GM18907 (cell line): ENCODE results near the gene MAN1B1.
"Not testable (repeated sequence)": the region's sequence is repeated elsewhere in the genome, so short reads cannot be mapped to it uniquely, and the experiment has no call there.

Source experiments
- ATAC-seq: cut with Tn5 transposase; IDR thresholded peaks from one replicate; pipeline ENCODE4 v1.9.1; 2021; ENCODE audit warnings: mild to moderate bottlenecking, moderate library complexity; ENCODE audit not compliant: unreplicated experiment

MAN1B1 gene

GRCh38 chr9:137123468-137123837 lies 36.7 kb downstream of the MAN1B1 start:
- peak; percentile 56 for ATAC-seq

- ATAC-seq: not testable (repeated sequence)
These were observed 37.2 kb downstream of the MAN1B1 start for GRCh38 chr9:137123952-137124462.

- ATAC-seq: no peak
These were observed 40.0 kb downstream of the MAN1B1 start for GRCh38 chr9:137126786-137127185.

GRCh38 chr9:137127301-137128157 lies 40.7 kb downstream of the MAN1B1 start:
- no peak for ATAC-seq

- no peak for ATAC-seq
These were observed 41.5 kb downstream of the MAN1B1 start for GRCh38 chr9:137128158-137128861.

GRCh38 chr9:137128862-137129455 lies 42.2 kb downstream of the MAN1B1 start:
- peak; percentile 12 for ATAC-seq

- peak; percentile 81 for ATAC-seq
These were observed 42.8 kb downstream of the MAN1B1 start for GRCh38 chr9:137129456-137130175.

GRCh38 chr9:137130176-137130755 lies 43.5 kb downstream of the MAN1B1 start:
- peak; percentile 26 for ATAC-seq

- no peak for ATAC-seq
These were observed 47.4 kb downstream of the MAN1B1 start for GRCh38 chr9:137134191-137134590.

- ATAC-seq: not testable (repeated sequence)
These were observed 48.4 kb downstream of the MAN1B1 start for GRCh38 chr9:137135154-137135553.

- no peak for ATAC-seq
These were observed 49.6 kb downstream of the MAN1B1 start for GRCh38 chr9:137136261-137136880.

GRCh38 chr9:137136881-137137607 lies 50.3 kb downstream of the MAN1B1 start:
- no peak for ATAC-seq

- no peak for ATAC-seq
These were observed 51.4 kb downstream of the MAN1B1 start for GRCh38 chr9:137138058-137138721.

GRCh38 chr9:137138722-137139467 lies 52.1 kb downstream of the MAN1B1 start, which contains the start of gene GRIN1:
Gene GRIN1 (plus strand): TSS chr9:137139154. CDS start chr9:137139487, 333 bp downstream.
- no peak for ATAC-seq

- no peak for ATAC-seq
These were observed 52.8 kb downstream of the MAN1B1 start for GRCh38 chr9:137139468-137140150.

- ATAC-seq: no peak
These were observed 53.6 kb downstream of the MAN1B1 start for GRCh38 chr9:137140151-137141012.
